ENCODE measurements around the gene PNLIPRP2.

DNA sequence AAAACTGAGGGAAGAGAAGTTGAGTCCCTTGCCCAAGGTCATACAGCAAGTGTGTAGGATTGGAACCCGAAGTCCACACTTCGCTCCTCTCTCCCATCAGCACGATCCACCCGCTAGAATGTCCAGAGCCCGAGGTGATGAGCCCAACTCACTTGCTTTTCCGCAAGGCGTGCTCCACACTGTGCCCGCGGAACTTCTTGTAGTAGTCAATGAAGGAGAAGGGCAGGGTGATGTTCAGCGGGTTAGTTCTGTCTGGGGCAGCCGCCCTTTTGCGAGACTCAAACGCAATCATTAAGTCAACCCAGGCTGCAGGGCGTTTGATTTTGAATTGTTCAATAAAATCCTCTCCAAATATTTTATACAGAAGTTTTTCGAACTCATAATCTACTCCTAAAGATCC is 58.6 kb downstream of the PNLIPRP2 start:
- TF ChIP-seq POLR2A (IDR thresholded peaks at IDR 0.05), result no peak
- TF ChIP-seq, protein P1, sequence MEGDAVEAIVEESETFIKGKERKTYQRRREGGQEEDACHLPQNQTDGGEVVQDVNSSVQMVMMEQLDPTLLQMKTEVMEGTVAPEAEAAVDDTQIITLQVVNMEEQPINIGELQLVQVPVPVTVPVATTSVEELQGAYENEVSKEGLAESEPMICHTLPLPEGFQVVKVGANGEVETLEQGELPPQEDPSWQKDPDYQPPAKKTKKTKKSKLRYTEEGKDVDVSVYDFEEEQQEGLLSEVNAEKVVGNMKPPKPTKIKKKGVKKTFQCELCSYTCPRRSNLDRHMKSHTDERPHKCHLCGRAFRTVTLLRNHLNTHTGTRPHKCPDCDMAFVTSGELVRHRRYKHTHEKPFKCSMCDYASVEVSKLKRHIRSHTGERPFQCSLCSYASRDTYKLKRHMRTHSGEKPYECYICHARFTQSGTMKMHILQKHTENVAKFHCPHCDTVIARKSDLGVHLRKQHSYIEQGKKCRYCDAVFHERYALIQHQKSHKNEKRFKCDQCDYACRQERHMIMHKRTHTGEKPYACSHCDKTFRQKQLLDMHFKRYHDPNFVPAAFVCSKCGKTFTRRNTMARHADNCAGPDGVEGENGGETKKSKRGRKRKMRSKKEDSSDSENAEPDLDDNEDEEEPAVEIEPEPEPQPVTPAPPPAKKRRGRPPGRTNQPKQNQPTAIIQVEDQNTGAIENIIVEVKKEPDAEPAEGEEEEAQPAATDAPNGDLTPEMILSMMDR (IDR thresholded peaks at IDR 0.05), result no peak

Data from body of pancreas (tissue), 4 donors.